ENCODE measurements around the gene ABHD17A.

Gene ABHD17A

GRCh38 chr19:1837625-1838105 lies 47.6 kb downstream of the ABHD17A start:
- no peak for DNase-seq (ENCODE audit: low spot score)

GRCh38 chr19:1837222-1837565 lies 48.1 kb downstream of the ABHD17A start:
- no peak for DNase-seq (ENCODE audit: low spot score)

GRCh38 chr19:1836458-1837221 lies 48.7 kb downstream of the ABHD17A start:
- no peak for DNase-seq (ENCODE audit: low spot score)

GRCh38 chr19:1833540-1833939 lies 51.8 kb downstream of the ABHD17A start:
- no peak for DNase-seq (ENCODE audit: low spot score)

- DNase-seq (ENCODE audit: low spot score): no peak
Measured at GRCh38 chr19:1832046-1832663, 53.1 kb downstream of the ABHD17A start.

GRCh38 chr19:1830978-1831377 lies 54.3 kb downstream of the ABHD17A start:
- DNase-seq (ENCODE audit: low spot score): no peak

- DNase-seq (ENCODE audit: low spot score): no peak
Measured at GRCh38 chr19:1830568-1830967, 54.7 kb downstream of the ABHD17A start.

GRCh38 chr19:1829958-1830357 lies 55.3 kb downstream of the ABHD17A start:
- DNase-seq (ENCODE audit: low spot score): no peak

- no peak for DNase-seq (ENCODE audit: low spot score)
Measured at GRCh38 chr19:1828279-1829238, 56.7 kb downstream of the ABHD17A start.

GRCh38 chr19:1827566-1828278 lies 57.6 kb downstream of the ABHD17A start:
- no peak for DNase-seq (ENCODE audit: low spot score)

Measured in kidney capillary endothelial cell (primary cell).